Smooth muscle cell (in vitro differentiated cells): Measurements from ENCODE around the gene SDHC. TPM values are rescaled to one million over a fixed set of nuclear protein-coding genes. Genes with fewer than 3 reads are reported as not detected.

Experiments used
- DNase-seq: peaks from one replicate; lab custom pipeline; 2025; ENCODE audit not compliant: unreplicated experiment; lab: John Stamatoyannopoulos, UW
- H2AFZ ChIP-seq: fragments of 200-600 bp; sonication (generic); 2 replicates; pipeline ENCODE4 v1.6.0; 2016; ENCODE audit warnings: antibody characterized with exemption, low read depth, mild to moderate bottlenecking
- H3F3A ChIP-seq: fragments of 200-600 bp; sonication (generic); 2 replicates; pipeline ENCODE4 v1.6.0; 2017; ENCODE audit warnings: antibody characterized with exemption, low read depth
- H3K27ac ChIP-seq: fragments of 200-600 bp; sonication (generic); 2 replicates; pipeline ENCODE4 v1.5.1; 2016; ENCODE audit warnings: low read depth, mild to moderate bottlenecking
- H3K27me3 ChIP-seq: fragments of 200-600 bp; sonication (generic); 2 replicates; pipeline ENCODE4 v1.6.1; 2016; ENCODE audit warnings: low read depth, mild to moderate bottlenecking
- H3K36me3 ChIP-seq: fragments of 200-600 bp; sonication (generic); 2 replicates; pipeline ENCODE4 v1.5.1; 2016; ENCODE audit warnings: low read depth
- H3K4me1 ChIP-seq: fragments of 200-600 bp; sonication (generic); 2 replicates; pipeline ENCODE4 v1.5.1; 2016; ENCODE audit warnings: low read depth
- H3K4me2 ChIP-seq: fragments of 200-600 bp; sonication (generic); 2 replicates; pipeline ENCODE4 v1.6.0; 2016; ENCODE audit warnings: mild to moderate bottlenecking
- H3K4me3 ChIP-seq: fragments of 200-600 bp; sonication (generic); 2 replicates; pipeline ENCODE4 v1.5.1; 2016; ENCODE audit warnings: mild to moderate bottlenecking
- H3K79me2 ChIP-seq: fragments of 200-600 bp; sonication (generic); 2 replicates; pipeline ENCODE4 v1.6.0; 2016; ENCODE audit warnings: low read depth, mild to moderate bottlenecking
- H3K9ac ChIP-seq: fragments of 200-600 bp; sonication (generic); 2 replicates; pipeline ENCODE4 v1.6.0; 2016; ENCODE audit warnings: low read depth
- H3K9me3 ChIP-seq: fragments of 200-600 bp; sonication (generic); replicated peaks from 2 replicates; pipeline ENCODE4 v1.5.1; 2016; ENCODE audit warnings: low read depth
- H4K20me1 ChIP-seq: fragments of 200-600 bp; sonication (generic); 2 replicates; pipeline ENCODE4 v1.6.0; 2016; ENCODE audit warnings: low read depth
- CTCF ChIP-seq: fragments of 200-600 bp; sonication (generic); IDR thresholded peaks from 2 replicates; pipeline ENCODE4 v1.5.1; 2017; ENCODE audit warnings: borderline replicate concordance, mild to moderate bottlenecking, antibody characterized with exemption; ENCODE audit not compliant: insufficient read depth, poor library complexity, severe bottlenecking
- WGBS: methylation state at CpG from one replicate; pipeline ENCODE4 v1.1.7; 2016; ENCODE audit warnings: low lambda C conversion rate; 5-methylcytosine and 5-hydroxymethylcytosine counted together
- polyA plus RNA-seq: library from polyadenylated mRNA; unstranded; fragments of >200 nt; fragmentation: Nextera tagmentation; extraction: Ambion mirVana; gene quantifications from 2 replicates; pipeline ENCODE4 v1.2.1, GENCODE V29; 2016
- total RNA-seq: library from RNA; depleted of rRNA; stranded (reverse); fragments of >200 nt; gene quantifications from 2 replicates; pipeline ENCODE4 v1.2.3, GENCODE V29; 2014

The SDHC gene
- total and polyA plus RNA-seq, 2 experiments from 2014 or later, result 179 to 342 TPM

GRCh38 chr1:161290779-161291178 lies 23.4 kb upstream of the SDHC start:
- Histone ChIP-seq H3K27me3 (peaks cover 1% of the 10 kb centered on the region), H3K4me3 (no peak overlapping the region), H3K4me1 (no peaks in the 10 kb centered on the region), H3K4me2 (no peak overlapping the region), H3K9me3 (no peaks in the 10 kb centered on the region), H3K36me3 (no peaks in the 10 kb centered on the region), H3F3A (no peaks in the 10 kb centered on the region), H2AFZ (no peak overlapping the region), H4K20me1 (no peaks in the 10 kb centered on the region), H3K79me2 (no peaks in the 10 kb centered on the region), H3K9ac (no peak overlapping the region), H3K27ac (no peak overlapping the region)
- no peak for TF ChIP-seq CTCF
- 75% methylated on average over 1 of the region's 1 CpG for WGBS
- DNase-seq, result no peak

GRCh38 chr1:161297415-161297814 lies 16.8 kb upstream of the SDHC start:
- no peak overlapping the region for H3K4me2 ChIP-seq
- no peaks in the 10 kb centered on the region for H3K79me2 ChIP-seq
- no peak overlapping the region for H2AFZ ChIP-seq
- no peaks in the 10 kb centered on the region for H3F3A ChIP-seq
- no peaks in the 10 kb centered on the region for H3K4me1 ChIP-seq
- no peaks in the 10 kb centered on the region for H4K20me1 ChIP-seq
- no peaks in the 10 kb centered on the region for H3K9me3 ChIP-seq
- H3K9ac ChIP-seq, result no peak overlapping the region
- H3K36me3 ChIP-seq, result no peaks in the 10 kb centered on the region
- TF ChIP-seq CTCF, result no peak
- no peak for DNase-seq
- H3K27ac ChIP-seq, result no peak overlapping the region
- H3K4me3 ChIP-seq, result no peak overlapping the region
- no peaks in the 10 kb centered on the region for H3K27me3 ChIP-seq

- no peaks in the 10 kb centered on the region for H3K27me3 ChIP-seq
- 94% methylated on average over 6 of the region's 6 CpGs for WGBS
- H3K4me3 ChIP-seq, result no peak overlapping the region
- H3K4me2 ChIP-seq, result no peak overlapping the region
- no peaks in the 10 kb centered on the region for H3K4me1 ChIP-seq
- H3K36me3 ChIP-seq, result no peaks in the 10 kb centered on the region
- no peak overlapping the region for H3K27ac ChIP-seq
- no peak for TF ChIP-seq CTCF
- H2AFZ ChIP-seq, result no peak overlapping the region
- H3K9me3 ChIP-seq, result no peaks in the 10 kb centered on the region
- no peaks in the 10 kb centered on the region for H3K79me2 ChIP-seq
- no peaks in the 10 kb centered on the region for H3F3A ChIP-seq
- no peak overlapping the region for H3K9ac ChIP-seq
- H4K20me1 ChIP-seq, result no peaks in the 10 kb centered on the region
- no peak for DNase-seq
Measured at GRCh38 chr1:161298116-161298515, 16.1 kb upstream of the SDHC start.

GRCh38 chr1:161299347-161299746 lies 14.8 kb upstream of the SDHC start:
- no peaks in the 10 kb centered on the region for H3K79me2 ChIP-seq
- 73% methylated on average over 9 of the region's 9 CpGs for WGBS

More at GRCh38 chr1:161299347-161299746, 14.8 kb upstream of the SDHC start:
- no peaks in the 10 kb centered on the region for H4K20me1 ChIP-seq
- no peak overlapping the region for H3K4me2 ChIP-seq
- no peak overlapping the region for H3K27ac ChIP-seq
- no peaks in the 10 kb centered on the region for H3K4me1 ChIP-seq
- TF ChIP-seq CTCF, result no peak
- DNase-seq, result no peak
- H3K36me3 ChIP-seq, result no peaks in the 10 kb centered on the region
- no peak overlapping the region for H3K9ac ChIP-seq
- no peaks in the 10 kb centered on the region for H3F3A ChIP-seq
- no peak overlapping the region for H2AFZ ChIP-seq
- no peaks in the 10 kb centered on the region for H3K27me3 ChIP-seq
- H3K9me3 ChIP-seq, result no peaks in the 10 kb centered on the region
- no peak overlapping the region for H3K4me3 ChIP-seq
